AG04450 (cell line): ENCODE measurements around the gene E2F7. TPM values are rescaled to one million over a fixed set of nuclear protein-coding genes. Genes with fewer than 3 reads are reported as not detected.

Source experiments
- CTCF ChIA-PET: fragments of 300-600, 350-600 bp; formaldehyde crosslinking; extraction: SDS; loops from one replicate; lab custom pipeline; 2022; ENCODE audit warnings: antibody characterized with exemption, inconsistent platforms; lab: Charles Lee
- POLR2A ChIA-PET: fragments of 350-600 bp; formaldehyde crosslinking; extraction: SDS; loops from one replicate; lab custom pipeline; 2021; ENCODE audit warnings: antibody characterized with exemption, inconsistent platforms; lab: Yijun Ruan, JAX
- DNase-seq: peaks from one replicate; pipeline ENCODE4 v3.0.0-alpha.2; 2011; ENCODE audit warnings: low read depth, low spot score
- H3K27ac ChIP-seq: one replicate; pipeline ENCODE4 v1.5.1; 2012; ENCODE audit warnings: low read depth, low read length, control low read depth
- H3K27me3 ChIP-seq: one replicate; pipeline ENCODE4 v1.6.0; 2012; ENCODE audit warnings: low read length; ENCODE audit not compliant: control insufficient read depth, insufficient read depth
- H3K4me3 ChIP-seq: 2 replicates; pipeline ENCODE4 v1.5.1; 2011; ENCODE audit warnings: mild to moderate bottlenecking, low read depth, low read length, control low read depth
- H3K9me3 ChIP-seq: 2 replicates; pipeline ENCODE4 v1.5.1; 2012; ENCODE audit warnings: low read length; ENCODE audit not compliant: control insufficient read depth, insufficient read depth
- CTCF ChIP-seq: IDR thresholded peaks from 2 replicates; pipeline ENCODE4 v1.5.1; 2011; ENCODE audit warnings: low read depth, low read length, control low read depth, inconsistent platforms
- polyA plus RNA-seq: library from polyadenylated mRNA; depleted of rRNA; stranded (reverse); fragments of >200 nt; gene quantifications from 2 replicates; pipeline ENCODE4 v1.2.3, GENCODE V29; 2011

The E2F7 gene
- polyA plus RNA-seq, 1 experiment: 5.2 TPM

DNA sequence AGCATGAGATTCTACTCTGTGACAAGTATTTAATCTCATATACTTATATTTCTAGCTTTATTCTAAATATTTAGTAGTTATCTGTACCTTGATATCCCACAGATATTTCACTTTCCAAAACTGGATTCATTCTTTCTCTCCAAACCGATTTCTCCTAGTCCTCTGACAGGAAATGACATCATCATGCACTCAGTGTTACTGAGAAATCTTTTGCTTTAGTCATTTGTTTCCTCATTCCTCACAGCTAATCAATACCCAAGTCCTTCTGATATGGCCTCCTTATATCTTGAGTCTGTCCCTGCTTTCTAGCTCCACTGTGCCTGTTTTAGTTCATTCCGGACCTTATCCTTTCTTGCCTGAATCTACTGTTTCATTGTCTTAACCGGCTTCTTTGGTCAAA lies 39.4 kb upstream of the E2F7 start:
- no peak for DNase-seq
- Histone ChIP-seq H3K9me3 (no peaks in the 10 kb centered on the region), H3K4me3 (no peak overlapping the region), H3K27ac (peak overlapping the region; percentile 34), H3K27me3 (no peaks in the 10 kb centered on the region)
- ChIA-PET CTCF (interaction anchor here (1.1 kb wide), 1 partner anchor 94 kb away, joined by 3 read pairs; no protein-coding TSS in a partner anchor), POLR2A (interaction anchor here (1.1 kb wide), 1 partner anchor 15 kb away, joined by 7 read pairs; no protein-coding TSS in a partner anchor)
- TF ChIP-seq CTCF: no peak

DNA sequence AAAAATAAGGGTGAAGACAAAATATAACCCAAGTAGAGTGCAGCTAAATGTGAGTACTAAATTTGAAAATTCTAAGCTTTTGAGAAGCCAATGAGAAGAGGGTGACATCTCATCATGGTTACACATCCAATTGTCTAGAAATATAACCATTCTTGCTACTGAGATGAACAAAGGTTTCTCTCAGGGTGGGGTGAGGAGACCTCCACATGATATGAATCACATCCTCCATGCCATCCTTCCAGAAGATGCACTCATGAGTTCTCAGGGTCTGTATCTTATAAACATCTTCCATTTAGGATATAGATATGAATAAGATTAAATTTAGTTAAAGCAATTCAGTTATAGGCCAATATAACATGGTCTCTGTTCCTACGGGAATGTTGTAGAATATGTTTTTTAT lies 38.9 kb upstream of the E2F7 start:
- Histone ChIP-seq H3K27ac (no peak overlapping the region), H3K4me3 (no peak overlapping the region), H3K27me3 (no peaks in the 10 kb centered on the region), H3K9me3 (no peaks in the 10 kb centered on the region)
- CTCF ChIA-PET: interaction anchor here (1.1 kb wide), 1 partner anchor 93 kb away, joined by 3 read pairs; no protein-coding TSS in a partner anchor
- DNase-seq: no peak
- TF ChIP-seq CTCF: no peak
- POLR2A ChIA-PET: interaction anchor here (1.1 kb wide), 1 partner anchor 15 kb away, joined by 7 read pairs; no protein-coding TSS in a partner anchor

DNA sequence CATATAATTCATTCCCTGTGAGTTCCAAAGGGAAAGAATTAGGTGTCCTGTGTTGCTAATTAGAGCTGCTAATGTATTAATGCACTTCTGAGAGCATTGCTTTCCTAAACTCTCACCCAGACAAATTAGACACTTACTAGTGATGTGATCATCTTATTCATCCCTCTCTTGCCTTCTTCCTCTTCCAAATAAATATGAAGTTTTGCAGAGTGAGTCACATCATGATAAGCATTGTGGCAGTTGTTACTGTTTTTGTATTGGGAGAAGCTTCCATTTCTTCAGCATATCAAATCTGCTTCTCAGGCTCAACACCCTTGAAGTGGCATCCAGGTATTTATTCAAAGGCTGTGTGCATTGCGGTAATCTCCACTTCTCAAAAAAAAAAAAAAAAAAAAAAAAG lies 37.3 kb upstream of the E2F7 start:
- POLR2A ChIA-PET: interaction anchor here (0.6 to 1.9 kb wide), 3 partner anchors 15 to 582 kb away, joined by 8 to 16 read pairs (median 11); no protein-coding TSS in a partner anchor
- DNase-seq: no peak
- no peaks in the 10 kb centered on the region for H3K27me3 ChIP-seq
- no peak overlapping the region for H3K27ac ChIP-seq
- CTCF ChIA-PET: interaction anchor here (0.5 to 2.6 kb wide), 6 partner anchors 53 to 583 kb away, joined by 3 to 16 read pairs (median 4); no protein-coding TSS in a partner anchor
- TF ChIP-seq CTCF: no peak
- no peaks in the 10 kb centered on the region for H3K9me3 ChIP-seq
- H3K4me3 ChIP-seq: no peak overlapping the region

GRCh38 chr12:77102123-77102522 lies 36.8 kb upstream of the E2F7 start:
- no peaks in the 10 kb centered on the region for H3K9me3 ChIP-seq
- H3K27me3 ChIP-seq: no peaks in the 10 kb centered on the region
- no peak for TF ChIP-seq CTCF
- no peak overlapping the region for H3K27ac ChIP-seq
- ChIA-PET CTCF (interaction anchor here (1.3 to 2.6 kb wide), 4 partner anchors 50 to 583 kb away, joined by 3 to 16 read pairs (median 5); no protein-coding TSS in a partner anchor), POLR2A (interaction anchor here (0.6 to 1.9 kb wide), 3 partner anchors 15 to 583 kb away, joined by 4 to 16 read pairs (median 8); no protein-coding TSS in a partner anchor)
- no peak overlapping the region for H3K4me3 ChIP-seq
- no peak for DNase-seq

- Histone ChIP-seq H3K4me3 (no peak overlapping the region), H3K27me3 (no peaks in the 10 kb centered on the region), H3K27ac (no peak overlapping the region), H3K9me3 (no peaks in the 10 kb centered on the region)
- no peak for DNase-seq
- CTCF ChIA-PET: no interaction called here
- POLR2A ChIA-PET: no interaction called here
- no peak for TF ChIP-seq CTCF
Observed at GRCh38 chr12:77099799-77100198, 34.4 kb upstream of the E2F7 start.
